Astrocyte (in vitro differentiated cells and primary cell): Measurements from ENCODE around the gene ATP11A. TPM values are rescaled to one million over a fixed set of nuclear protein-coding genes. Genes with fewer than 3 reads are reported as not detected.

Source experiments
- DNase-seq: peaks from one replicate; pipeline ENCODE4 v3.0.0-alpha.2; 2010; ENCODE audit warnings: low read depth
- FAIRE-seq: peaks from 2 replicates; lab custom pipeline; 2011; peaks lifted over from hg19 to GRCh38; lab: Jason Lieb, UNC
- H2AFZ ChIP-seq: 2 replicates; pipeline ENCODE4 v1.6.0; 2012; ENCODE audit warnings: low read depth, low read length, inconsistent platforms
- H3K27ac ChIP-seq: 2 replicates; pipeline ENCODE4 v1.5.1; 2011; ENCODE audit warnings: low read depth, low read length, inconsistent platforms
- H3K27me3 ChIP-seq: 2 replicates; pipeline ENCODE4 v1.6.0; 2011; ENCODE audit warnings: low read length, inconsistent platforms; ENCODE audit not compliant: insufficient read depth
- H3K36me3 ChIP-seq: 2 replicates; pipeline ENCODE4 v1.5.1; 2011; ENCODE audit warnings: low read length, inconsistent platforms; ENCODE audit not compliant: insufficient read depth
- H3K4me1 ChIP-seq: 2 replicates; pipeline ENCODE4 v1.5.1; 2011; ENCODE audit warnings: low read length, inconsistent platforms; ENCODE audit not compliant: insufficient read depth
- H3K4me2 ChIP-seq: 2 replicates; pipeline ENCODE4 v1.6.0; 2012; ENCODE audit warnings: low read length, inconsistent platforms
- H3K4me3 ChIP-seq: 2 replicates; pipeline ENCODE4 v1.5.1; 2011; ENCODE audit warnings: low read depth, mild to moderate bottlenecking, low read length, inconsistent platforms; ENCODE audit not compliant: insufficient read depth
- H3K79me2 ChIP-seq: 2 replicates; pipeline ENCODE4 v1.6.0; 2012; ENCODE audit warnings: mild to moderate bottlenecking, low read length, inconsistent platforms; ENCODE audit not compliant: insufficient read depth
- H3K9ac ChIP-seq: 2 replicates; pipeline ENCODE4 v1.6.0; 2012; ENCODE audit warnings: mild to moderate bottlenecking, low read length, inconsistent platforms
- H3K9me3 ChIP-seq: 2 replicates; pipeline ENCODE4 v1.5.1; 2012; ENCODE audit warnings: low read depth, mild to moderate bottlenecking, low read length, inconsistent platforms; ENCODE audit not compliant: insufficient read depth
- H4K20me1 ChIP-seq: 2 replicates; pipeline ENCODE4 v1.6.0; 2012; ENCODE audit warnings: low read length, inconsistent platforms; ENCODE audit not compliant: insufficient read depth
- H3K27ac Mint-ChIP-seq: one replicate; pipeline ENCODE4 v1.8.0; 2021; ENCODE audit warnings: mild to moderate bottlenecking, mixed read lengths; ENCODE audit not compliant: unreplicated experiment
- H3K27me3 Mint-ChIP-seq: one replicate; pipeline ENCODE4 v1.8.0; 2021; ENCODE audit warnings: low read depth, mixed read lengths; ENCODE audit not compliant: unreplicated experiment
- H3K36me3 Mint-ChIP-seq: one replicate; pipeline ENCODE4 v1.8.0; 2021; ENCODE audit warnings: low read depth, mixed read lengths; ENCODE audit not compliant: unreplicated experiment
- H3K4me1 Mint-ChIP-seq: one replicate; pipeline ENCODE4 v1.8.0; 2021; ENCODE audit warnings: low read depth, mixed read lengths; ENCODE audit not compliant: unreplicated experiment
- H3K4me3 Mint-ChIP-seq: one replicate; pipeline ENCODE4 v1.8.0; 2021; ENCODE audit warnings: mild to moderate bottlenecking, moderate library complexity, mixed read lengths; ENCODE audit not compliant: unreplicated experiment
- H3K9me3 Mint-ChIP-seq: one replicate; pipeline ENCODE4 v1.8.0; 2021; ENCODE audit warnings: mild to moderate bottlenecking, mixed read lengths; ENCODE audit not compliant: unreplicated experiment
- CTCF ChIP-seq: IDR thresholded peaks from 2 replicates; pipeline ENCODE4 v1.5.1; 2011; ENCODE audit warnings: low read depth, mild to moderate bottlenecking, inconsistent platforms, low read length, moderate library complexity; ENCODE audit not compliant: insufficient read depth
- EZH2 ChIP-seq: IDR thresholded peaks from 2 replicates; pipeline ENCODE4 v1.6.1; 2012; ENCODE audit warnings: mild to moderate bottlenecking, low read length, inconsistent platforms; ENCODE audit not compliant: insufficient read depth
- total RNA-seq: library from RNA; stranded (reverse); gene quantifications from 2 replicates; pipeline ENCODE4 v1.2.1, GENCODE V29; 2021

ATP11A gene
- total RNA-seq, 1 donor from 2014 or later: 38.9 TPM

GRCh38 chr13:112820318-112820717 is 130.5 kb downstream of the ATP11A start:
- peaks cover 26% of the 10 kb centered on the region for H3K36me3 Mint-ChIP-seq
- no peak for DNase-seq
- Histone ChIP-seq H3K79me2 (no peaks in the 10 kb centered on the region), H3K36me3 (no peaks in the 10 kb centered on the region), H2AFZ (no peak overlapping the region), H3K27me3 (no peaks in the 10 kb centered on the region), H4K20me1 (no peaks in the 10 kb centered on the region), H3K4me1 (no peaks in the 10 kb centered on the region), H3K9ac (no peak overlapping the region), H3K9me3 (no peaks in the 10 kb centered on the region), H3K4me2 (no peak overlapping the region), H3K27ac (no peak overlapping the region), H3K4me3 (no peak overlapping the region)
- FAIRE-seq: no peak
- TF ChIP-seq CTCF: no peak
- TF ChIP-seq EZH2: no peak
- no peak overlapping the region for H3K4me3 Mint-ChIP-seq
- peaks cover under 1% of the 10 kb centered on the region for H3K4me1 Mint-ChIP-seq
- no peaks in the 10 kb centered on the region for H3K27me3 Mint-ChIP-seq
- H3K9me3 Mint-ChIP-seq: peaks cover 8% of the 10 kb centered on the region
- H3K27ac Mint-ChIP-seq: no peak overlapping the region

- DNase-seq (no peak), FAIRE-seq (no peak)
- Histone ChIP-seq H3K9ac (no peak overlapping the region), H3K36me3 (no peaks in the 10 kb centered on the region), H3K9me3 (no peaks in the 10 kb centered on the region), H3K79me2 (no peaks in the 10 kb centered on the region), H3K4me3 (no peak overlapping the region), H3K27ac (no peak overlapping the region), H3K27me3 (no peaks in the 10 kb centered on the region), H3K4me1 (no peaks in the 10 kb centered on the region), H4K20me1 (no peaks in the 10 kb centered on the region), H2AFZ (no peak overlapping the region), H3K4me2 (no peak overlapping the region)
- no peaks in the 10 kb centered on the region for H3K4me1 Mint-ChIP-seq
- no peaks in the 10 kb centered on the region for H3K27me3 Mint-ChIP-seq
- H3K4me3 Mint-ChIP-seq: no peak overlapping the region
- H3K27ac Mint-ChIP-seq: no peak overlapping the region
- peaks cover 31% of the 10 kb centered on the region for H3K36me3 Mint-ChIP-seq
- TF ChIP-seq EZH2: no peak
- H3K9me3 Mint-ChIP-seq: peaks cover 8% of the 10 kb centered on the region
Measured at GRCh38 chr13:112821340-112822055, 131.7 kb downstream of the ATP11A start.

- no peaks in the 10 kb centered on the region for H3K9me3 ChIP-seq
- H3K36me3 ChIP-seq: no peaks in the 10 kb centered on the region
- FAIRE-seq (no peak), DNase-seq (no peak)
- no peak overlapping the region for H3K27ac Mint-ChIP-seq
- no peak overlapping the region for H3K4me3 ChIP-seq
- no peaks in the 10 kb centered on the region for H3K79me2 ChIP-seq
- peaks cover 5% of the 10 kb centered on the region for H3K9me3 Mint-ChIP-seq
- no peaks in the 10 kb centered on the region for H3K27me3 ChIP-seq
- H3K9ac ChIP-seq: no peak overlapping the region
- no peak for TF ChIP-seq CTCF
- TF ChIP-seq EZH2: no peak
- H3K27me3 Mint-ChIP-seq: no peaks in the 10 kb centered on the region
- H3K27ac ChIP-seq: no peak overlapping the region
- H3K4me3 Mint-ChIP-seq: no peak overlapping the region
- no peaks in the 10 kb centered on the region for H4K20me1 ChIP-seq
- H2AFZ ChIP-seq: no peak overlapping the region
- no peaks in the 10 kb centered on the region for H3K4me1 Mint-ChIP-seq
- no peak overlapping the region for H3K4me2 ChIP-seq
- H3K4me1 ChIP-seq: no peaks in the 10 kb centered on the region
- peaks cover 33% of the 10 kb centered on the region for H3K36me3 Mint-ChIP-seq
Measured at GRCh38 chr13:112822851-112823250, 133.0 kb downstream of the ATP11A start.
